Left ventricle myocardium superior (tissue), 1 donor: ENCODE measurements around the gene CHRD. TPM values are rescaled to one million over a fixed set of nuclear protein-coding genes. Genes with fewer than 3 reads are reported as not detected.

Source experiments
- ATAC-seq: fragments of 200-7000 bp; cut with Tn5 transposase; one replicate; pipeline ENCODE4 v1.9.1; 2020; ENCODE audit warnings: mild to moderate bottlenecking, moderate library complexity
- DNase-seq: peaks from one replicate; pipeline ENCODE4 v3.0.0-alpha.2; 2020
- intact Hi-C: fragments of 100-400 bp; cut with micrococcal nuclease; formaldehyde crosslinking; loops from one replicate; pipeline ENCODE4 v1.11.0; 2022
- total RNA-seq: library from RNA; stranded (reverse); fragmentation: NEBNext Ultra II Directional; extraction: Animal tissue kit (Norgen Biotek cat#: 25700); gene quantifications from one replicate; pipeline ENCODE4 v1.2.1, GENCODE V29; 2021
- donor health status: DM: no; HTN: yes; CAD: no; lungs with severe emphysema.

The CHRD gene
- total RNA-seq, 1 donor from 2014 or later: 4.6 TPM

DNA sequence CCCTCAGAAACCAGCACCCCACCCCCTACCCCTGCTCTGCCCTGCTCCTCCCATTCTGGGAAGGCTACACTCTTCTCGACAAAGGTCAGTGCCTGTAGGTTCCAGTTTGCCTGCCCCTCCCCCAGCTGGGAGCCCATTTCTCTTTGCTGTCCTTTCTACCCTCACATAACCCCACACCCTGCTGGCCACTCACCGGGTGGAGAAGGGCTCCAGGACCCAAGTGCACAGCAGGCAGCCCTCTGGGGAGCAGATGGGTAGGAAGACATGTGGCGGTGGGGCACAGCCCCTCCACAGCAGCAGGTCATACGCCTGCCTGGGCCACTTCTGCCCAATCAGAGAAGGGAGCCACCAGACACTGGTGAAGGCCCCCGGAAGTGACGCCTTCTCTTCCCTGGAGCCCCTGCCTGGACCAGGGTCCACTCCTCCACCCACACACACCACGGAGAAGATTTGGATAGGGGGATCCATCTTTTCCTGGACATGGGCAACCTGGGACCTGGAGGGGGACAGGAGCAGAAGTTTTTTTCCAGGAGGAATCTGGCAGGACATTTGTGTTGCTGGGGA is 1.9 kb upstream of the CHRD start, which contains the start of gene THPO:
TSS of gene THPO (minus strand) at position 326 of the 564 bp plus-strand sequence. CDS start 1,948 bp downstream, outside the sequence.
- intact Hi-C loops: loop anchor here (10.0 kb wide), 2 partner anchors 137 to 167 kb away; no protein-coding TSS in a partner anchor
- DNase-seq (no peak), ATAC-seq (no peak)

DNA sequence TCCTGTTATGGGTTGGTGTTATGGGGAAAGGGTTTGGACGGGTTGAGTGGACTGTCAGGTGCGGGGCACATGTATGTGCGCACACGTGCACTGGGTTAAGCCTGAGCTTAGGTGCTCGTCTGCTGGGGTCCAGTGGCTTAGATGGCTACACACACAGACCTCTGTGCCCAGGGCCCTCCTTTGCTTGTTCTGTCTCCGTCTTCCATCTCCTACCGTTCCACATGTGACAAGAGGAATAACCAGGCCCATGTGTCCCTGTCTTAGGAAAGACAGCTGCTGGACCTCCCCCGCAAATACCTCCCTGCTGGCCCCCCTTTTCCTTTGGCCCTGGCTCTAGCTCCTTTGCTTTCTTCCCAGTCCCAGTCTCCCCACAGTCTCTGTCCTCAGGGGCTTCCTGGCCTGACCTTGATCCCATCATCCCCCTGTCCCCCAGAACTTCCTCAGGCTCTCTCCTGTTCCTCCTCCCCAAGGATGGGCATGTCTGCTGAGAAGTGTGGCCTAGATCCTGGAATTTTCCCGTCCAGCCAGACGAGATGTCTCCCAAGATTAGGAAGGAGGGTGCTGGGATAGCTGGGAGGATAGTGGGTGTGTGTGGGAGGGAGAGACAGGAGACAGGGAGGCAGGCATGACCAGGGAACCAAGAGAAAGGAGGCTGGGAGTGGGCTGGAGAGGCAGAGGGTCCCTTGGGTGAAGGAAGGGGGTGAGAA is 1.1 kb upstream of the CHRD start:
- ATAC-seq (peak; percentile 1), DNase-seq (no peak)
- intact Hi-C loops: loop anchor here (10.0 kb wide), 2 partner anchors 136 to 166 kb away; no protein-coding TSS in a partner anchor

DNA sequence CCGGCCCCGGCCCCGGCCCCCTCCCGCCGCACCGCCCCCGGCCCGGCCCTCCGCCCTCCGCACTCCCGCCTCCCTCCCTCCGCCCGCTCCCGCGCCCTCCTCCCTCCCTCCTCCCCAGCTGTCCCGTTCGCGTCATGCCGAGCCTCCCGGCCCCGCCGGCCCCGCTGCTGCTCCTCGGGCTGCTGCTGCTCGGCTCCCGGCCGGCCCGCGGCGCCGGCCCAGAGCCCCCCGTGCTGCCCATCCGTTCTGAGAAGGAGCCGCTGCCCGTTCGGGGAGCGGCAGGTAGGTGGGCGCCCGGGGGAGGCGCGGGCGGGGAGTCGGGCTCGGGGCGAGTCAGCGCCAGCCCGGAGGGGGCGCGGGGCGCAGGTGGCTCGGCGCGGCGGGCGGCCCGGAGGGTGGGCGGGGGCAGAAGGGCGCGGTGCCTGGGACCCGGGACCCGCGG is 352 bp downstream of the CHRD start:
- intact Hi-C loops: no loop called here
- ATAC-seq: peak; percentile 54
- DNase-seq: peak; percentile 83

DNA sequence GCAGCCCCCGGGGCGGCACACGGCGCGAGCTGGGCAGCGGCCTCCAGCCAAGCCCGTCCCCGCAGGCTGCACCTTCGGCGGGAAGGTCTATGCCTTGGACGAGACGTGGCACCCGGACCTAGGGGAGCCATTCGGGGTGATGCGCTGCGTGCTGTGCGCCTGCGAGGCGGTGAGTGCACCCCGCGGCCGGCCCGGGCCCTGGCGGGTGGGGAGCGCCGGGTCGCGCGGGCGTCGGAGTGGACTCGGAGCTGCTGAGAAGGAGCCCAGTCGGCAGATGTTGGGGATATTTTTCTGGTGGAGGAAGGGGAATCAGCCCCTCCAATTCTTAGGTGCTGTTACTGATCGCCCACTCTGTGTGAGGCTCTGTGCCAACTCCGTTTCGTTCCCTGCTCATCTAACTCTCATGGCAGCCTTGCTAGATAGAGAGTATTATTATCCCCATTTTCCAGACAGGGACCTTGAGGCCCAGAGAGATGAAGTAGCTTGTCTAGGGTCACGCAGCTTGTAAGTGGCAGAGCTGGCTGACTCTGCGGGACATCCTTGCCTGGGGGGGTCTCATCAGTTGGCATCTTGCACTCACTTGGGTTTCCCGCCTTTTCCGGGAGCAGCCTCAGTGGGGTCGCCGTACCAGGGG is 890 bp downstream of the CHRD start:
- ATAC-seq (no peak), DNase-seq (no peak)
- intact Hi-C loops: no loop called here

DNA sequence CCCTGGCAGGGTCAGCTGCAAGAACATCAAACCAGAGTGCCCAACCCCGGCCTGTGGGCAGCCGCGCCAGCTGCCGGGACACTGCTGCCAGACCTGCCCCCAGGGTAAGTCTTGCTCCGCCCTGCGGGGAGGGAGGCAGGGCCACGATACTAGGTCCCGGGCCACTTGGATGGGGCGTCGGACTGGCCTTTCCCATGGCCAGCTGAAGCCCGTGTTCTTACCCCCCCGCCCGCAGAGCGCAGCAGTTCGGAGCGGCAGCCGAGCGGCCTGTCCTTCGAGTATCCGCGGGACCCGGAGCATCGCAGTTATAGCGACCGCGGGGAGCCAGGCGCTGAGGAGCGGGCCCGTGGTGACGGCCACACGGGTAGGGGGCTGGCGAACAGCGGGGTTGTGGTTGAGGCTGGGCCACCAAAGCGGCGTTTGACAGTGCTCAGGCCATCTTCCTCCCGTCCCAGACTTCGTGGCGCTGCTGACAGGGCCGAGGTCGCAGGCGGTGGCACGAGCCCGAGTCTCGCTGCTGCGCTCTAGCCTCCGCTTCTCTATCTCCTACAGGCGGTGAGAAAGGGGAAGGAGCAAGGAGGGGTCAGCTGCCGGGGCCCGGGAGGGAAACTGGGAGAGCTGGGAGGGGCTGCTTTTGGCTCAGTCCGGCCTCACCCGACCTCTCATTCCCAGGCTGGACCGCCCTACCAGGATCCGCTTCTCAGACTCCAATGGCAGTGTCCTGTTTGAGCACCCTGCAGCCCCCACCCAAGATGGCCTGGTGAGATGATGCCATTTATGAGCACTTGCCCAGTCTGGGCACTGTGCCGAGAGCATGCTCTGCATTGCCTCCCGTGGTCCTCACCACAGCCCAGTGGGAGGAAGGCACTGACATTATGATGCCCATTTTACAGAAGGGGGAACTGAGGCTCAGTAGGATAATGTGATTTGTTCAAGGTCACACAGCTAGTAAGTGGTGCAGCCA is 1.7 kb downstream of the CHRD start:
- DNase-seq: peak; percentile 75
- ATAC-seq: peak; percentile 64
- intact Hi-C loops: no loop called here

DNA sequence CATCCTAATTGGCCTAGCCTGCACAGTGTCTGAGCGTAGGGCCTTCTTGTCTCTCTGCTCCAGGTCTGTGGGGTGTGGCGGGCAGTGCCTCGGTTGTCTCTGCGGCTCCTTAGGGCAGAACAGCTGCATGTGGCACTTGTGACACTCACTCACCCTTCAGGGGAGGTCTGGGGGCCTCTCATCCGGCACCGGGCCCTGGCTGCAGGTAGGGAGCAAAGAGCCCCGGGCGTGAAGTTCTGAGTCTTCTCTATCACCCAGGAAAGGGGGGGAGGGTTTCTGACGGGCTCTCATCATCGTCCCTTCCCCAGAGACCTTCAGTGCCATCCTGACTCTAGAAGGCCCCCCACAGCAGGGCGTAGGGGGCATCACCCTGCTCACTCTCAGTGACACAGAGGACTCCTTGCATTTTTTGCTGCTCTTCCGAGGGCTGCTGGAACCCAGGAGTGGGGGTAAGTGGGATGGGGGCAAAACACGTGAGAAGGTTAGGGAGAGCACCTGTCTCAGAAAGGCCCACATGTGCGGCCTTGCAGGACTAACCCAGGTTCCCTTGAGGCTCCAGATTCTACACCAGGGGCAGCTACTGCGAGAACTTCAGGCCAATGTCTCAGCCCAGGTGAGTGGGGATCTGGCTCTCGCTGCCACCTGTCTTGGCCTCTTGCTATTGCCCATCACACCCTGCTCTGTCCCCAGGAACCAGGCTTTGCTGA is 2.6 kb downstream of the CHRD start:
- DNase-seq (no peak), ATAC-seq (no peak)
- intact Hi-C loops: no loop called here

DNA sequence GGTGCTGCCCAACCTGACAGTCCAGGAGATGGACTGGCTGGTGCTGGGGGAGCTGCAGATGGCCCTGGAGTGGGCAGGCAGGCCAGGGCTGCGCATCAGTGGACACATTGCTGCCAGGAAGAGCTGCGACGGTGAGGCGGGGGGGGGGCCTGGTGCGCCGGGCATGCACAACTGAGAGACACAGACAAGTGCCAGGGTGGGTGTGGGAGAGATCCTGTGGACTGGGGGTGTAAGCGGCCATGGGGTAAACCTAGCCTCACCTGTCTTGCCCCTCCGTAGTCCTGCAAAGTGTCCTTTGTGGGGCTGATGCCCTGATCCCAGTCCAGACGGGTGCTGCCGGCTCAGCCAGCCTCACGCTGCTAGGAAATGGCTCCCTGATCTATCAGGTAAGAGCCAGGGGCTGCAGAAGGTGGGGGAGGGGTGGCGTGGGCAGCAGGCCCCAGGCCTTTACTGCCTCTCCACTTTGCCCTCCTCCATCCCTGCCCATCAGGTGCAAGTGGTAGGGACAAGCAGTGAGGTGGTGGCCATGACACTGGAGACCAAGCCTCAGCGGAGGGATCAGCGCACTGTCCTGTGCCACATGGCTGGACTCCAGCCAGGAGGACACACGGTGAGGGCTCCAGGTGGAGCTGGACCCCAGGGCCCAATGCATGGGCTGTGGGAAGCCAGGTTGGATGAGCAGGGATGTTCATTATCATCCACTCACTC is 3.3 kb downstream of the CHRD start:
- no peak for DNase-seq
- no peak for ATAC-seq
- intact Hi-C loops: no loop called here

DNA sequence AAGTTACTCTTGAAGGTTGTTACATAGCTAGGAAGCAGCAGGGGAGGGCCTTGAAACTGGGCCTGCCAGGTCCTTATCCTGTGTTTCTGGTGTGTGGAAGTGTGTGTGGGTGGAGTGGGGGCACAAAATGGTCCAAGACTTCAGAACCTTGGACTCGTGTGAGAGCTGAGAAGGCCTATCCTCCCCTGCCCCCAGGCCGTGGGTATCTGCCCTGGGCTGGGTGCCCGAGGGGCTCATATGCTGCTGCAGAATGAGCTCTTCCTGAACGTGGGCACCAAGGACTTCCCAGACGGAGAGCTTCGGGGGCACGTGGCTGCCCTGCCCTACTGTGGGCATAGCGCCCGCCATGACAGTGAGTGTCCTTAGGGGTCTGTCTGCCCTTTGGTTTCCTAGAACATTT is 4.5 kb downstream of the CHRD start:
- no peak for ATAC-seq
- DNase-seq: no peak
- intact Hi-C loops: no loop called here

DNA sequence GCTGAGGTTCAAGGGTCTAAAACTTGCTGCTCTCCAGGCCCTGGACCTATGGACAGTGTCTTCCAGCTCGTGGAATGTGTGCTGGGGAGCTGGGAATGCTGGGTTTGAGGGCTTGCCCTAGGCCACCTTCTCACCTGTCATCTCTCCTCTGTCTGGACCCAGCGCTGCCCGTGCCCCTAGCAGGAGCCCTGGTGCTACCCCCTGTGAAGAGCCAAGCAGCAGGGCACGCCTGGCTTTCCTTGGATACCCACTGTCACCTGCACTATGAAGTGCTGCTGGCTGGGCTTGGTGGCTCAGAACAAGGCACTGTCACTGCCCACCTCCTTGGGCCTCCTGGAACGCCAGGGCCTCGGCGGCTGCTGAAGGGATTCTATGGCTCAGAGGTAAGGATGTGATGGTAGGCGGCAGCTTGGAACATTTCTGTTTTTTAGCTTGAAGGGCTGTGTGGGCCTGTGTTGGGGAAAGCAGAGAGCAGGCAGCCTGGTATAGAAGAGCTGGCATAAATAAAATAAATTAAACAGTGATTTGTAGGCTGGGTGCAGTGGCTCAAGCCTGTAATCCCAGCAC is 5.1 kb downstream of the CHRD start:
- ATAC-seq (no peak), DNase-seq (no peak)
- intact Hi-C loops: no loop called here

DNA sequence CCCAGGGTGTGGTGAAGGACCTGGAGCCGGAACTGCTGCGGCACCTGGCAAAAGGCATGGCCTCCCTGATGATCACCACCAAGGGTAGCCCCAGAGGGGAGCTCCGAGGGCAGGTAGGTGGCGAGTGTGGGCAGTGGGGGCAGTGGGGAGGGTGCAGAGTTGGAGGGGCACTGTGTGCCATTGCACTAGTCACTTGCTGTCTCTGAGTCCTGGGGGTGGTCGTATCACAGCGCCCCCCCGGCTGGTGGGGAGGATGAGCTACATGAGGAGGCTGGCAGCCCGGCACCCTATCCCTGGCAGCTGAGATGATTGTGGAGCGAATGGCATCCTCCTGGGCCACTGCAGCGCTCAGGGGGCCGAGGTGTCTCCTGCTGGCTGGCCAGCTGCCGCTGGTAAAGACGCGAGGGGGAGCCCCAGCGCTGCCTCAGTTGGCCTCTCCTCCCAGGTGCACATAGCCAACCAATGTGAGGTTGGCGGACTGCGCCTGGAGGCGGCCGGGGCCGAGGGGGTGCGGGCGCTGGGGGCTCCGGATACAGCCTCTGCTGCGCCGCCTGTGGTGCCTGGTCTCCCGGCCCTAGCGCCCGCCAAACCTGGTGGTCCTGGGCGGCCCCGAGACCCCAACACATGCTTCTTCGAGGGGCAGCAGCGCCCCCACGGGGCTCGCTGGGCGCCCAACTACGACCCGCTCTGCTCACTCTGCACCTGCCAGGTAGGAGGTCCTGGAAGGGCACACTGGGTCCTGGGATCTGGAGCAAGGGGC is 6.4 kb downstream of the CHRD start:
- no peak for ATAC-seq
- intact Hi-C loops: no loop called here

DNA sequence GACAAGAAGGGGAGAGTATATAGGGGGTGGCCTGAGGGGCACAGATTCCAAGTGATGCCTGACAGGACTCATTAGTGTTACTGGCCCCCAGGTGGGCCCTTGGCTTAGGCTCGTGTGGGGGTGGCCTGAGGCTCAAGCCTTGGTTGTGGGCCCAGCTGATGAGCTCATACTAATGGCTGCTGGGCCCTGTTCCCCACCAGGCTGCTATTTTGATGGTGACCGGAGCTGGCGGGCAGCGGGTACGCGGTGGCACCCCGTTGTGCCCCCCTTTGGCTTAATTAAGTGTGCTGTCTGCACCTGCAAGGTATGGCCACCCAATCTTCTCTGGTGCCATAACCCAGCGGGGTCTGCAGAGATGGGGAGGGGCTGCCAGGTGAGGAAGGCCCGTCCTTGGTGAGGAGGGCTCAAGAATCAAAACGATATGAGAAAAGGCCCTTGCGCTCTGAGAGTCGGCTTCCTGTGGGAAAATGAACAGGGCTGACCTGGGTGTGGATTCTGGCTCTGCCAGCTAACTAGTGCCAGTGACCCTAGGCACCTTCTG is 7.4 kb downstream of the CHRD start:
- DNase-seq: no peak
- ATAC-seq: no peak
- intact Hi-C loops: no loop called here

More for the DNA sequence above, 6.4 kb downstream of the CHRD start:
- DNase-seq: no peak

DNA sequence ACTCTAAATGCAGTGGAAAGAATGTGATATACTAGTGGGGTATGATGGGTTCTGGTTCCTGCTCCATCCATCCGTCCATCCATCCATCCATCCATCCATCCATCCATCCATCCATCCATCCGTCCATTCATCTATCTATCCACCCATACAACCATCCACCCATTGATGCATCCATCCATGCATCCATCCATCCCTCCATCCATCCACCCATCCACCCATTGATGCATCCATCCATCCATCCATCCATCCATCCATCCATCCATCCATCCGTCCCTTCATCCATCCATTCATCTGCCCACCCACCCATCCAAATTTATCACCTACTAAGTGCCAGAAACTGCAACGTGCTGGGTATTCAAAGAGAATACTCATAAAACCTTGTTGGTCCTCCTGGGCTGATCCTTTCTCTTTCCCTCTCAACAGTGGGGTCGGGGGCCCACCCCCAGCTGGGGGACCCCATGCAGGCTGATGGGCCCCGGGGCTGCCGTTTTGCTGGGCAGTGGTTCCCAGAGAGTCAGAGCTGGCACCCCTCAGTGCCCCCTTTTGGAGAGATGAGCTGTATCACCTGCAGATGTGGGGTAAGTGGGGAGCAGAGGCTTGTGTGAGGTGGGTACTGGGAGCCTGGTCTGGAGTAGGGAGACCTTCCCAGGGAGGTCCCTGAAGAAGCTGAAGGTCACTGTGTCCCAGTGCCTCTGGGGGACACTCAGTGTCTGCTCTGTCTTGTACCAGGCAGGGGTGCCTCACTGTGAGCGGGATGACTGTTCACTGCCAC is 8.5 kb downstream of the CHRD start:
- intact Hi-C loops: no loop called here
- DNase-seq: no peak
- ATAC-seq: no peak

DNA sequence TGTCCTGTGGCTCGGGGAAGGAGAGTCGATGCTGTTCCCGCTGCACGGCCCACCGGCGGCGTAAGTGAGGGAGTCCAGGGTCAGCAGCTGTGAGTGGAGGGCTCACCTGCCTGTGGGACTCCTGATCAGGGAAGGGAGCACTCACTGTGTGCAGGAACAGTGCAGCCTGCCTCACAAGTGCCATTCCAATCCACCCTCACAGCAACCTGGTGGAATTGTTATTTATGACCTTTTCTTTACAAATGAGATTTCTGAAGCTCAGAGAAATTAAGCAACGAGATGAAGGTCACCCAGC is 9.0 kb downstream of the CHRD start:
- ATAC-seq (no peak), DNase-seq (no peak)
- intact Hi-C loops: no loop called here

DNA sequence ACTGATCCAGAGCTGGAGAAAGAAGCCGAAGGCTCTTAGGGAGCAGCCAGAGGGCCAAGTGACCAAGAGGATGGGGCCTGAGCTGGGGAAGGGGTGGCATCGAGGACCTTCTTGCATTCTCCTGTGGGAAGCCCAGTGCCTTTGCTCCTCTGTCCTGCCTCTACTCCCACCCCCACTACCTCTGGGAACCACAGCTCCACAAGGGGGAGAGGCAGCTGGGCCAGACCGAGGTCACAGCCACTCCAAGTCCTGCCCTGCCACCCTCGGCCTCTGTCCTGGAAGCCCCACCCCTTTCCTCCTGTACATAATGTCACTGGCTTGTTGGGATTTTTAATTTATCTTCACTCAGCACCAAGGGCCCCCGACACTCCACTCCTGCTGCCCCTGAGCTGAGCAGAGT is 9.5 kb downstream of the CHRD start:
- ATAC-seq (no peak), DNase-seq (no peak)
- intact Hi-C loops: no loop called here

DNA sequence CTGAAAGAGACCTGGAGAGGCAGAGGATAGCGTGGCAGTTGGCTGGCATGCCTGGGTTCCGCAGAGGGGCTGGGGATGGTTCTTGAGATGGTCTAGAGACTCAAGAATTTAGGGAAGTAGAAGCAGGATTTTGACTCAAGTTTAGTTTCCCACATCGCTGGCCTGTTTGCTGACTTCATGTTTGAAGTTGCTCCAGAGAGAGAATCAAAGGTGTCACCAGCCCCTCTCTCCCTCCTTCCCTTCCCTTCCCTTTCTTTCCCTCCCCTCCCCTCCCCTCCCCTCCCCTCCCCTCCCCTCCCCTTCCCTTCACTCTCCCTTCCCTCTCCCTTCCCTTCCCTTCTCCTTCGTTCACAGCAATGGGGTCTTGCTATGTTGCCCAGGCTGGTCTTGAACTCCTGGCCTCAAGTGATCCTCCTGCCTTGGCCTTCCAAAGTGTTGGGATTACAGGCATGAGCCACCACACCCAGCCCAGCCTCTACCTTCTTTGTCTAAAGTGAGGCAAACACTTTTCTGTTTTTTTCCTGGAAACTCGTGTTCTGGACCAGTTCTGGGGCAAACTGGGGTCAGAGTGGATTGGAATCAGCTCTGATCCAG is 10.2 kb downstream of the CHRD start:
- DNase-seq: no peak
- no peak for ATAC-seq
- intact Hi-C loops: no loop called here

DNA sequence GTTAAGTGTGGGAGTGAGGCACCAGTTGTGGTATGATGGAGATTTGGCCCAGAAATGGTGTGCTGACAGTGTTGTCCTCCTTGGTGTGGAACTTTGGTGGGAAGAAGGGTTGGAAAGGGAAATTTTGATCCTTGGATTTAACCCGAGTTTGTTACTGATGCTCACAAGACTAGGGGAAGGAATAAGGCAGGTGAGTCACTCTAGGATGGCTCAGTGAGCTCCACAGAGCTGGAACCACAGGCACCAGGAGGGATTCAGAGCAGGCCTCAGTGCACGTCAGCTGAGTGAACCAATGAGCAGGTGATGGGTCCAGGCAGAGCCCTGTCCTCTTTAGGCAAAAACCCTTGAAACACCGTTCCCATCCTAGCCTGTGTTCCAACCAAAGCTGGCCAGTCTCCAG is 11.4 kb downstream of the CHRD start:
- intact Hi-C loops: no loop called here
- no peak for ATAC-seq

More for the DNA sequence above, 11.4 kb downstream of the CHRD start:
- no peak for DNase-seq
